Measurements from ENCODE around the gene LPIN2. TPM values are rescaled to one million over a fixed set of nuclear protein-coding genes. Genes with fewer than 3 reads are reported as not detected.

The LPIN2 gene
- total RNA-seq, 1 donor from 2014 or later = 44.9 TPM

GRCh38 chr18:3048820-3049349, 35.9 kb upstream of the LPIN2 start:
- Mint-ChIP-seq H3K4me1 (peaks cover 24% of the 10 kb centered on the region), H3K36me3 (peaks cover 7% of the 10 kb centered on the region), H3K27ac (no peak overlapping the region), H3K27me3 (ENCODE audit: low read depth) (peaks cover 3% of the 10 kb centered on the region), H3K9me3 (peaks cover 14% of the 10 kb centered on the region), H3K4me3 (no peak overlapping the region)
- DNase-seq (ENCODE audit: low spot score in 2 of 2, unreplicated experiment in 2 of 2) = no peak
- TF ChIP-seq CTCF (IDR thresholded peaks at IDR 0.05; ENCODE audit: unreplicated experiment) = no peak

GRCh38 chr18:3048121-3048520, 35.2 kb upstream of the LPIN2 start:
- Mint-ChIP-seq H3K36me3 (peaks cover 2% of the 10 kb centered on the region), H3K27ac (no peak overlapping the region), H3K4me1 (peaks cover 24% of the 10 kb centered on the region), H3K4me3 (no peak overlapping the region), H3K27me3 (ENCODE audit: low read depth) (peaks cover 3% of the 10 kb centered on the region), H3K9me3 (peaks cover 7% of the 10 kb centered on the region)
- DNase-seq (ENCODE audit: low spot score in 2 of 2, unreplicated experiment in 2 of 2) = no peak
- TF ChIP-seq CTCF (IDR thresholded peaks at IDR 0.05; ENCODE audit: unreplicated experiment) = no peak

- H3K4me3 Mint-ChIP-seq = no peak overlapping the region
- no peaks in the 10 kb centered on the region for H3K9me3 Mint-ChIP-seq
- H3K27me3 Mint-ChIP-seq (ENCODE audit: low read depth) = peaks cover 3% of the 10 kb centered on the region
- TF ChIP-seq CTCF (IDR thresholded peaks at IDR 0.05; ENCODE audit: unreplicated experiment) = no peak
- H3K36me3 Mint-ChIP-seq = no peaks in the 10 kb centered on the region
- H3K4me1 Mint-ChIP-seq = peaks cover 36% of the 10 kb centered on the region
- DNase-seq (ENCODE audit: low spot score in 2 of 2, unreplicated experiment in 2 of 2) = no peak
- no peak overlapping the region for H3K27ac Mint-ChIP-seq
Observed at GRCh38 chr18:3046216-3046808, 33.4 kb upstream of the LPIN2 start.

- peak in 1 of 2 experiments; percentile 43 for DNase-seq (ENCODE audit: low spot score in 2 of 2, unreplicated experiment in 2 of 2)
- Mint-ChIP-seq H3K9me3 (no peaks in the 10 kb centered on the region), H3K27ac (peak overlapping the region; percentile 94), H3K4me3 (peak overlapping the region; percentile 15), H3K4me1 (peaks cover 38% of the 10 kb centered on the region), H3K36me3 (no peaks in the 10 kb centered on the region), H3K27me3 (ENCODE audit: low read depth) (peaks cover 3% of the 10 kb centered on the region)
- no peak for TF ChIP-seq CTCF (IDR thresholded peaks at IDR 0.05; ENCODE audit: unreplicated experiment)
Observed at GRCh38 chr18:3044931-3045698, 32.2 kb upstream of the LPIN2 start.

- Mint-ChIP-seq H3K9me3 (no peaks in the 10 kb centered on the region), H3K36me3 (no peaks in the 10 kb centered on the region), H3K27ac (peak overlapping the region; percentile 86), H3K4me3 (no peak overlapping the region), H3K27me3 (ENCODE audit: low read depth) (no peaks in the 10 kb centered on the region), H3K4me1 (peaks cover 45% of the 10 kb centered on the region)
- TF ChIP-seq CTCF (IDR thresholded peaks at IDR 0.05; ENCODE audit: unreplicated experiment) = no peak
- no peak for DNase-seq (ENCODE audit: low spot score in 2 of 2, unreplicated experiment in 2 of 2)
Observed at GRCh38 chr18:3042379-3042778, 29.4 kb upstream of the LPIN2 start.
